K562 (cell line): ENCODE data around the gene ARHGAP22. TPM values are rescaled to one million over a fixed set of nuclear protein-coding genes. Genes with fewer than 3 reads are reported as not detected.
A peak's percentile ranks its signal among the peaks of the same experiment; 100 is the strongest.

ENCODE experiments used
- ARID1B ChIP-seq: fragments of 450-650 bp; IDR thresholded peaks from 2 replicates; pipeline ENCODE4 v1.6.1; 2016; ENCODE audit warnings: antibody characterized with exemption, mild to moderate bottlenecking, inconsistent platforms
- ETV1 ChIP-seq: fragments of 450-650 bp; conservative IDR thresholded peaks from 2 replicates; pipeline ENCODE4 v1.6.1; 2016; ENCODE audit warnings: missing genetic modification characterization, control low read depth, low read depth, missing compliant biosample characterization
- ETV5 ChIP-seq: sonication (generic); formaldehyde crosslinking; IDR thresholded peaks from 2 replicates; pipeline ENCODE4 v1.4.0; 2020; ENCODE audit warnings: low read depth, mild to moderate bottlenecking, missing genetic modification reagents
- FOXJ3 ChIP-seq: sonication (generic); formaldehyde crosslinking; IDR thresholded peaks from 2 replicates; pipeline ENCODE4 v1.4.0; 2020; ENCODE audit warnings: mild to moderate bottlenecking, missing genetic modification reagents
- HES1 ChIP-seq: fragments of 450-650 bp; IDR thresholded peaks from 2 replicates; pipeline ENCODE4 v1.6.1; 2016; ENCODE audit warnings: low read depth, mild to moderate bottlenecking, moderate library complexity
- NR2C2 ChIP-seq, 2 experiments: fragments of 200-800 bp in 1 of 2; sonication (Bioruptor generic) in 1 of 2; sonication (generic) in 1 of 2; formaldehyde crosslinking in 1 of 2; IDR thresholded peaks; 2 replicates each; pipeline versions ENCODE4 v1.6.1 to v1.8.0; 2016 to 2022; ENCODE audit warnings: mild to moderate bottlenecking in 1 of 2, missing compliant biosample characterization in 1 of 2, missing genetic modification characterization in 1 of 2, missing genetic modification reagents in 1 of 2
- SNIP1 ChIP-seq: fragments of 450-650 bp; IDR thresholded peaks from 2 replicates; pipeline ENCODE4 v1.7.1; 2017; ENCODE audit warnings: low read depth, mild to moderate bottlenecking
- TGIF2 ChIP-seq: sonication (generic); formaldehyde crosslinking; IDR thresholded peaks from 2 replicates; pipeline ENCODE4 v1.8.1; 2022; ENCODE audit warnings: mild to moderate bottlenecking, missing genetic modification reagents, moderate library complexity
- ZNF518B ChIP-seq: fragments of 250-450 bp; sonication (Bioruptor Pico); IDR thresholded peaks from 2 replicates; pipeline ENCODE4 v1.5.0; 2021; ENCODE audit warnings: mild to moderate bottlenecking, moderate library complexity
- polyA plus RNA-seq, 8 experiments: library from polyadenylated mRNA; depleted of rRNA in 4 of 8; stranded (reverse) in 5 of 8; unstranded in 3 of 8; fragments of >200 nt; fragmentation: Nextera tagmentation in 2 of 8; fragmentation: Illumina TruSeq in 1 of 8; extraction: Ambion mirVana in 2 of 8; extraction: Trizol in 1 of 8; gene quantifications; 2 replicates each; pipeline versions ENCODE4 v1.2.1 to v1.2.3, GENCODE V29; 2011 to 2014; ENCODE audit warnings: inconsistent platforms in 1 of 8, missing spikeins in 1 of 8
- total RNA-seq, 7 experiments: library from RNA; depleted of rRNA in 6 of 7; stranded (reverse); fragments of >200 nt in 6 of 7; fragmentation: Illumina TruSeq in 2 of 7; extraction: Trizol in 2 of 7; gene quantifications; 2 replicates each; pipeline versions ENCODE4 v1.2.1 to v1.2.3, GENCODE V29; 2011 to 2021; ENCODE audit warnings: low replicate concordance in 1 of 7
- TF ChIP-seq, protein P1 (sequence below): fragments of 150-350 bp; IDR thresholded peaks from 2 replicates; pipeline ENCODE4 v1.6.1; 2014; ENCODE audit warnings: low read depth, mild to moderate bottlenecking, low read length, borderline replicate concordance
- TF ChIP-seq, protein P2 (sequence below): sonication (generic); formaldehyde crosslinking; IDR thresholded peaks from 2 replicates; pipeline ENCODE4 v1.8.1; 2023; ENCODE audit warnings: missing genetic modification reagents, mild to moderate bottlenecking, borderline replicate concordance
- TF ChIP-seq, protein P3 (sequence below): fragments of 250-450 bp; sonication (Bioruptor Pico); IDR thresholded peaks from 2 replicates; pipeline ENCODE4 v1.5.0; 2021; ENCODE audit warnings: mild to moderate bottlenecking, borderline replicate concordance

The ARHGAP22 gene
- total and polyA plus RNA-seq, 9 of the 15 experiments (the other 6 are each of a cell fraction or from before 2014, with no cell fraction given), result 1.3 to 28.1 (median 12.7) TPM

- TF ChIP-seq ZNF518B (CRISPR knock-in tag), result no peak
- TF ChIP-seq ARID1B, result peak; percentile 88
- TF ChIP-seq, protein P1, sequence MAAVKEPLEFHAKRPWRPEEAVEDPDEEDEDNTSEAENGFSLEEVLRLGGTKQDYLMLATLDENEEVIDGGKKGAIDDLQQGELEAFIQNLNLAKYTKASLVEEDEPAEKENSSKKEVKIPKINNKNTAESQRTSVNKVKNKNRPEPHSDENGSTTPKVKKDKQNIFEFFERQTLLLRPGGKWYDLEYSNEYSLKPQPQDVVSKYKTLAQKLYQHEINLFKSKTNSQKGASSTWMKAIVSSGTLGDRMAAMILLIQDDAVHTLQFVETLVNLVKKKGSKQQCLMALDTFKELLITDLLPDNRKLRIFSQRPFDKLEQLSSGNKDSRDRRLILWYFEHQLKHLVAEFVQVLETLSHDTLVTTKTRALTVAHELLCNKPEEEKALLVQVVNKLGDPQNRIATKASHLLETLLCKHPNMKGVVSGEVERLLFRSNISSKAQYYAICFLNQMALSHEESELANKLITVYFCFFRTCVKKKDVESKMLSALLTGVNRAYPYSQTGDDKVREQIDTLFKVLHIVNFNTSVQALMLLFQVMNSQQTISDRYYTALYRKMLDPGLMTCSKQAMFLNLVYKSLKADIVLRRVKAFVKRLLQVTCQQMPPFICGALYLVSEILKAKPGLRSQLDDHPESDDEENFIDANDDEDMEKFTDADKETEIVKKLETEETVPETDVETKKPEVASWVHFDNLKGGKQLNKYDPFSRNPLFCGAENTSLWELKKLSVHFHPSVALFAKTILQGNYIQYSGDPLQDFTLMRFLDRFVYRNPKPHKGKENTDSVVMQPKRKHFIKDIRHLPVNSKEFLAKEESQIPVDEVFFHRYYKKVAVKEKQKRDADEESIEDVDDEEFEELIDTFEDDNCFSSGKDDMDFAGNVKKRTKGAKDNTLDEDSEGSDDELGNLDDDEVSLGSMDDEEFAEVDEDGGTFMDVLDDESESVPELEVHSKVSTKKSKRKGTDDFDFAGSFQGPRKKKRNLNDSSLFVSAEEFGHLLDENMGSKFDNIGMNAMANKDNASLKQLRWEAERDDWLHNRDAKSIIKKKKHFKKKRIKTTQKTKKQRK, result no peak
- TF ChIP-seq HES1, result no peak
- no peak for TF ChIP-seq ETV1 (tag)
- TF ChIP-seq, protein P2, sequence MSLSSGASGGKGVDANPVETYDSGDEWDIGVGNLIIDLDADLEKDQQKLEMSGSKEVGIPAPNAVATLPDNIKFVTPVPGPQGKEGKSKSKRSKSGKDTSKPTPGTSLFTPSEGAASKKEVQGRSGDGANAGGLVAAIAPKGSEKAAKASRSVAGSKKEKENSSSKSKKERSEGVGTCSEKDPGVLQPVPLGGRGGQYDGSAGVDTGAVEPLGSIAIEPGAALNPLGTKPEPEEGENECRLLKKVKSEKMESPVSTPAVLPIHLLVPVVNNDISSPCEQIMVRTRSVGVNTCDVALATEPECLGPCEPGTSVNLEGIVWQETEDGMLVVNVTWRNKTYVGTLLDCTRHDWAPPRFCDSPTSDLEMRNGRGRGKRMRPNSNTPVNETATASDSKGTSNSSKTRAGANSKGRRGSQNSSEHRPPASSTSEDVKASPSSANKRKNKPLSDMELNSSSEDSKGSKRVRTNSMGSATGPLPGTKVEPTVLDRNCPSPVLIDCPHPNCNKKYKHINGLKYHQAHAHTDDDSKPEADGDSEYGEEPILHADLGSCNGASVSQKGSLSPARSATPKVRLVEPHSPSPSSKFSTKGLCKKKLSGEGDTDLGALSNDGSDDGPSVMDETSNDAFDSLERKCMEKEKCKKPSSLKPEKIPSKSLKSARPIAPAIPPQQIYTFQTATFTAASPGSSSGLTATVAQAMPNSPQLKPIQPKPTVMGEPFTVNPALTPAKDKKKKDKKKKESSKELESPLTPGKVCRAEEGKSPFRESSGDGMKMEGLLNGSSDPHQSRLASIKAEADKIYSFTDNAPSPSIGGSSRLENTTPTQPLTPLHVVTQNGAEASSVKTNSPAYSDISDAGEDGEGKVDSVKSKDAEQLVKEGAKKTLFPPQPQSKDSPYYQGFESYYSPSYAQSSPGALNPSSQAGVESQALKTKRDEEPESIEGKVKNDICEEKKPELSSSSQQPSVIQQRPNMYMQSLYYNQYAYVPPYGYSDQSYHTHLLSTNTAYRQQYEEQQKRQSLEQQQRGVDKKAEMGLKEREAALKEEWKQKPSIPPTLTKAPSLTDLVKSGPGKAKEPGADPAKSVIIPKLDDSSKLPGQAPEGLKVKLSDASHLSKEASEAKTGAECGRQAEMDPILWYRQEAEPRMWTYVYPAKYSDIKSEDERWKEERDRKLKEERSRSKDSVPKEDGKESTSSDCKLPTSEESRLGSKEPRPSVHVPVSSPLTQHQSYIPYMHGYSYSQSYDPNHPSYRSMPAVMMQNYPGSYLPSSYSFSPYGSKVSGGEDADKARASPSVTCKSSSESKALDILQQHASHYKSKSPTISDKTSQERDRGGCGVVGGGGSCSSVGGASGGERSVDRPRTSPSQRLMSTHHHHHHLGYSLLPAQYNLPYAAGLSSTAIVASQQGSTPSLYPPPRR, result no peak
- TF ChIP-seq TGIF2 (CRISPR knock-in tag), result no peak
- TF ChIP-seq, protein P3, sequence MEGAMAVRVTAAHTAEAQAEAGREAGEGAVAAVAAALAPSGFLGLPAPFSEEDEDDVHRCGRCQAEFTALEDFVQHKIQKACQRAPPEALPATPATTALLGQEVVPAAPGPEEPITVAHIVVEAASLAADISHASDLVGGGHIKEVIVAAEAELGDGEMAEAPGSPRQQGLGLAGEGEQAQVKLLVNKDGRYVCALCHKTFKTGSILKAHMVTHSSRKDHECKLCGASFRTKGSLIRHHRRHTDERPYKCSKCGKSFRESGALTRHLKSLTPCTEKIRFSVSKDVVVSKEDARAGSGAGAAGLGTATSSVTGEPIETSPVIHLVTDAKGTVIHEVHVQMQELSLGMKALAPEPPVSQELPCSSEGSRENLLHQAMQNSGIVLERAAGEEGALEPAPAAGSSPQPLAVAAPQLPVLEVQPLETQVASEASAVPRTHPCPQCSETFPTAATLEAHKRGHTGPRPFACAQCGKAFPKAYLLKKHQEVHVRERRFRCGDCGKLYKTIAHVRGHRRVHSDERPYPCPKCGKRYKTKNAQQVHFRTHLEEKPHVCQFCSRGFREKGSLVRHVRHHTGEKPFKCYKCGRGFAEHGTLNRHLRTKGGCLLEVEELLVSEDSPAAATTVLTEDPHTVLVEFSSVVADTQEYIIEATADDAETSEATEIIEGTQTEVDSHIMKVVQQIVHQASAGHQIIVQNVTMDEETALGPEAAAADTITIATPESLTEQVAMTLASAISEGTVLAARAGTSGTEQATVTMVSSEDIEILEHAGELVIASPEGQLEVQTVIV (CRISPR knock-in tag), result no peak
- no peak for TF ChIP-seq ETV5 (CRISPR knock-in tag)
- TF ChIP-seq SNIP1, result no peak
- no peak for TF ChIP-seq FOXJ3 (CRISPR knock-in tag)
- TF ChIP-seq NR2C2 (CRISPR knock-in tag; IDR thresholded peaks at IDR 0.05), result no peak
- 0 out of 2 replicates have a peak, but pooled peaks have one; percentile 12 for TF ChIP-seq NR2C2 (tag; IDR thresholded peaks at IDR 0.05)
Measured at GRCh38 chr10:48431871-48432270, 173.0 kb downstream of the ARHGAP22 start (continued).
